ENCODE data around the gene AKIRIN1.
"Not testable (repeated sequence)": the region's sequence is repeated elsewhere in the genome, so short reads cannot be mapped to it uniquely, and the experiment has no call there.

GRCh38 chr1:39055213-39055710, 64.2 kb downstream of the AKIRIN1 start:
- not testable (repeated sequence) for TF ChIP-seq CEBPB (IDR thresholded peaks at IDR 0.05; ENCODE audit: low read depth); POLR2A (IDR thresholded peaks at IDR 0.05; ENCODE audit: borderline replicate concordance, extremely low read depth, insufficient read depth, insufficient read length); CTCF (IDR thresholded peaks at IDR 0.05 in 2 of 3, conservative IDR thresholded peaks at IDR 0.05 in 1 of 3; ENCODE audit: borderline replicate concordance in 1 of 3, insufficient read depth in 1 of 3, low read depth in 2 of 3, low read length in 2 of 3)
